NCI-H1694 (cell line): ENCODE results near the gene DACT1.

Source experiments
- DNase-seq: peaks from one replicate; lab custom pipeline; 2025; lab: John Stamatoyannopoulos, UW

The DACT1 gene

DNA sequence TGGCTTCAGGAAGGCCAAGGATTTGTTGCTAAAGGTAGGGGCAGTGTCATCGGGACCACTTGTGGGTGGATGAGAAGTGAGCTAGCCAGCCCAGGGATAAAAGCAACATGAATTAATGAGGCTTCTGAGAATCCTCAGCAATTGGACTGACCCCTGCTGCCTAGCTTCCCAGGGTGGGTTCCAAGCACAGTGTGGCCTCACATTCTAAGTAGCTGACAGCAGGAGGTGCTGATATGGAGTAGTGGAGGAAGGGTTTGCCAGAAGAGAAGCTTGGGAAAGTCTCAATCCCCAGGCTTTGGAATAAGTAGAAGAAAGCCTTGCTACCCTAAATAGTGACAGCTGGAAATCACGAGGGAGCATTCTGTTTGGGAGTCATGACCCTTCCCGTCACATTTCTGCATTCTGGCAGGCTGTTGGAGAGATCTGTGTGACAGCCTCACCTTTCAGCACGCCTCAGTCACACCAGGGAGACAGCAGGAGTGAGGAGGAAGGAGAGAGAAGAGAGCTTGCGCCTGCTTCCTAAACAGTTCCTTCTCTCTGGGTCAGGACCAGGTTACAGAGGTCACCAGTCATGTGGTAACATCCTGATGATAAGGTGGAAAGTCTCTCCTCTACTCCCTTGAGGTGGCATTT is 31.2 kb downstream of the DACT1 start:
- DNase-seq: no peak

DNA sequence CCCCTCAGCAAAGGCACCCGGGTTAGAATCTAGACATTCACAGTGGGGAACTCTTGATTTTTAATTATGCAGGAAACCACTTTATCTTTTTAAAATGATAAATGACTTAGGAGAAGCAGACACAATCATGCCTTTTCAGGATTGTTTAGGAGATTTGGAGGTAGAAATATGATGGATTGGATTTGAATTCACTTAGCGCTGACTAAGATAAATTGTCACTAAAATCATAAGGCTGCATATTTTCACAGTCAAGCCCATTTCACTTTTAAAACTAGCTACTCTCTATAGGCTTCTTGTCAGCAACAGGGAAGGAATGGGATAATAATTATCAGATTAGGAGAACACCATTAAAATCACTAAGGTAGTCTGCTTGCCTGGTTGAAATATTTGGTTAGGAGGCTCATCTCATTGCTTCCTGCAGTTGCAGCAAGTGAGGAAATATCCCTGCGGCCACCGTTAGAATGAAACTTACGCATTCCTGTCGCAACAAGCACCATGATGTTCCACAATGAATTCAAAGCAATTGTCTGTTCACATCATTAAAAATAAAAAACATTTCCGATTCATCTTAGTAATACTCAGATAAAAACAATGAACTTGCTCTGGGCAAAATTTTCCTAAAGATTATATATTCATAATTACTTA is 31.9 kb downstream of the DACT1 start:
- DNase-seq: no peak

DNA sequence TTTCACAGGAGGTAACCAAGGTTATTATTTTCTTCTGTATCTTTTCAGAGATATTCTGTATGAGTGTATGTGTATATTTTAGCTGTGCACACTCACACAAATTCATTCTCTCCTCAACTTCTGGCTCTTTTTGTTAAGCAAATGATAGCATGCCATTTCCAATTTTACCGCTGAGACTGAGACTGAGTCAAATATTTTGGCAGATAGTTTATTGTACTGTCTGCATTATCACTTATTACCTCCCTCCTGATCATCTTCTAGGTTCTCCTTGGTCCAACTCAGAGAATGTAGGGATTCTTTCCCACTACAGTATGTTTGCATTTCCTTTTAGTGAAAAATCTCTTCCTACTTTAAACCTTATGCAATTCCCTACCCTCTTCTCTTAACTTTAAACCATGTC is 33.3 kb downstream of the DACT1 start:
- DNase-seq: no peak

DNA sequence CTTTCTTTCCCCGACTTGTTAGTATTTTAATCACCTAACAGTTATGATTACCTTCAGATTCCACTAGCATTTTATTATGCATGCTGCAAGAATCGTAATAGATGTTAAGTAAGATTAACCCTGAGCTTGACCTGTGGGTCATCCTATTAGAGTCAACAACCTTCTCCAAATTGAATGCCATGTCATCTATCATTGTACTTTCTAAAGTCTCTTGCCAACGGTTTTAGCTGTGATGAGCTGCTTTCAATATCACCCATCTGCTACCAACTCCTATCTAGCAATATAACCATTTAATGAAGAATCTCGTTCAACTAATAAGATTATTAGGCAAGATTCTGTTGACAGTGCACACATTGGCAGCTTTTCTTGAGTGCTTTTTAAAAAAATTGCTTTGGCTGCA is 33.7 kb downstream of the DACT1 start:
- DNase-seq: no peak

DNA sequence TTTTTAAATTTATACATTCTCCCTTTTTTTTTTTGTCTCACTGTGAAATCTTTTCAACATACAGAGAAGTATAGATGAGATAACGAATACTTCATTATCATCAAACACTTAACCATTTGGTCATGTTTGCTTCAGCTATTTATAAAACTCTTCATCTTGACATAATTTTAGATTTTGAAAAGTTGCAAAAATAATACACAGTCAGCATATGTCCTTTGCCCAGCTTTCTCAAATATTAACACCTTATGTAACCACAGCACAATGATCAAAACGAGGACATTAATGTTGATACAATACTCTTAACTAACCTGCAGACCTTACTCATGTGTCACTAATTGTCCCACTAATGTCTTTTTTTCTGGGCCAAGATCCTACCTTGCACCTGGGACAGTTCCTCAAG is 36.0 kb downstream of the DACT1 start:
- DNase-seq: no peak

DNA sequence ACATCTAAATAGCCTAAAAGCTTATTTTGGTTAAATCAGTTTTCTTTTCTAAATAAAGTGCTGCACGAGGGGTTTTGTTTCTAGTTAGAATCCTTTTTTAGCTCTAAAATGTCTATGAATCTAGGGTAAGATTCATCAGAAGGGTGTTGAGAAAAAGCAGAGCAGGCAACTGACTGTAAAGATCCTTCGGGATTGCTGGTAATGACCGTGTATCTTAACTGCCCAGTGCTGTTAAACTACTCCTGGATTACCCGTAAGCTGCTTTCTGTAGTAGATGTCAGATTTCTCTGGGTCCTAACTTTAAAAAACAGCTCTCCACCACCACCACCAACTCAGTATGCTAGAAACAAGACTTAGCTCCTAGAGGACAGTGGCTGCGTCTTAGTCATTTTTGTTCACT is 39.2 kb downstream of the DACT1 start:
- no peak for DNase-seq

DNA sequence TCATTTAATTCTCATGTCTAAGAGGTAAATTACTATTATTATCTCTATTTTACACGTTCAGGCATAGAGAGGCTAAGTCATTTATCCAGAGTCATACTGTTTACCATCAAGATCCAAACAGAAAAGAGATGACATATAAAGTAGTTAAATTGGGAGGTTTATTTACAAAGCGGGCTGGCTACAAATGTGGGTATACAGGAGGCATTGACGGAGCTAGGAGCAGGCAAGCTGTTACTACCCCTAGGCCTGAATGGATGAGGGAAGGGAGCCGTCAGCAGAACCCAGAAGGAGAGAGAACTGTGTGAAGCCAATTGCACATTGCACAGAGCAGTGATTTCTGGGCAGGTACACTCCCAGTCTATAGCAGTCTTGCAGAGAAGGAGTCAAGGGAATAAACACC is 39.8 kb downstream of the DACT1 start:
- no peak for DNase-seq

DNA sequence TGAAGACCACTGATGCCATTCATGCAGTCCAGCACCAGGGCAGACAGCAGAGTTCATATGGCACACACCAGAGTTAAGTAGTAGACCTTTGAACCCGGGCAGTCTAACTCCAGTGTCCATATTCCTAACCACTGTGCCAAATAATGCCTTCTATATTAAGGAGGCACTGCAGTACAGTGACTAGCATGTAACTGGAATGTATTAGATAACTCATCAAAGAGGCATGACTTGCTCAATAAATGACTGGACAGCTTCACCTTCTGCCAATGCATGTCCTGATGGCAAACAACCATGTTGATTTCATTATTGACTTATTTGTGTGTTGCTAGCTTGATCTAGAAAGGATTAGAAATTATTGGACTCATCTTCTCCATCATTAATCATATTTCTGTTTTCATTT is 40.2 kb downstream of the DACT1 start:
- no peak for DNase-seq

DNA sequence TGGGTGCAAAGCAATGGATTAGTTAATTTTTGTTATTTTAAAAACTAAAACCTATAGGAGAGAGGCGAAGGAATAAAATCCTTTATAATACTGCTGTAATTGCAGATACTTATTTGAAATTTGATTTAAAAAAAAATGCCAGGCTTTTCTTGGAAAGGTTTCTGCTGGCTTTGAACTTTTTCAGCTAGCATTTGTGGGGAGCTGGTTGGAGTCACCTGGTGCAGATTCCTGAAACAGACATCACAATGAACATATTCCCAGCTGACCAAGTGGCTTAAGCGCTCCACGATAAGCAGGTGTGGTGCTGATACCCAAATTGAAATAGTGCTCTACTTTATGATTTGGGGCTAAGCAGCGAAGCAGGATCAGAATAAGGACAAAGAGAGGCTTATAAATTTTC is 42.9 kb downstream of the DACT1 start:
- no peak for DNase-seq

DNA sequence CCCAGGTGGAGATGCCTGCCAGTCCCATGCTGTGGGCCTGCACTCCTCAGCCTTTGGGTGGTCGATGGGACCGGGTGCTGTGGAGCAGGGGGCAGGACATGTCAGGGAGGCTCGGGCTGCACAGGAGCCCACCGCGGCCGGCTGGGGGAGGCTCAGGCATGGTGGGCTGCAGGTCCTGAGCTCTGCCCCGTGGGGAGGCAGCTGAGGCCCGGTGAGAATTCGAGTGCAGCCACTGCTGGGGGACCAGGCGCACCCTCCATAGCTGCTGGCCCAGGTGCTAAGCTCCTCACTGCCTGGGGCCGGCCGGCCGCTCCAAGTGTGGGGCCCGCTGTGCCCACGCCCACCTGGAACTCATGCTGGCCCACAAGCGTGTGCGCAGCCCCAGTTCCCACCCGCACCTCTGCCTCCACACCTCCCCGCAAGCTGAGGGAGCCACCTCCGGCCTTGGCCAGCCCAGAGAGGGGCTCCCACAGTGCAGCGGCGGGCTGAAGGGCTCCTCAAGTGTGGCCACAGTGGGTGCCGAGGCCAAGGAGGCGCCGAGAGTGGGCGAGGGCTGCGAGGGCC is 49.6 kb downstream of the DACT1 start:
- no peak for DNase-seq

DNA sequence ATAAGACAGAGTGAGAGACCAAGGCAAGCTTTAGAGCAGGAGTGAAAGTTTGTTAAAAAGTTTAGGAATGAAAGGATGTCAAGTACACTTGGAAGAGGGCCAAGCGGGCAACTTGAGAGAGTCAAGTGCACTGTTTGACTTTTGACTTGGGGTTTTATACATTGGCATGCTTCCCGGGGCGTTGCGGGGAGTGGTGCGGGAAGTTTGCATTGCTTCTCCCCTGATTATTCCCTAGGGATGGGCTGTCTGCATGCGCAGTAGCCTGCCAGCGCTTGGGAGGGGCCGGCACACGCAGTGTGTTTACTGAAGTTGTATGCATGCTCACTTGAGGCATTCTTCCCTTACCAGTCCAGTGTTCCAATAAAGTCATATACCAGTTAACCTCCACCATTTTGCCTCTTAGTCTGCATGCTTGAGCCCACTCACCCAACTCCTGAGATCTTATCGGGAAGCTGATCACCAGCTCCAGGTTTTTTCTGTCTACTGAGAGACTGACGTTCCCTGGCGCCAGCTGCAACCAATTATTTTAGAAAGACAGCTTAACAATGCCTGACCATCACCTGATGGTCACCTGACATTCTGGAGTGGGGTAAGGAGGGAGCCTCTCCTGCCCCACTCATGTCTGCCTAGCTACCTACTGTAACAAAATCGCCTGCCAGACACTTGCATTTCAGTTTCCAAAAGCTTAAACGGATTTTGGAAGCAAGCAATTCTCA is 53.2 kb downstream of the DACT1 start:
- no peak for DNase-seq

DNA sequence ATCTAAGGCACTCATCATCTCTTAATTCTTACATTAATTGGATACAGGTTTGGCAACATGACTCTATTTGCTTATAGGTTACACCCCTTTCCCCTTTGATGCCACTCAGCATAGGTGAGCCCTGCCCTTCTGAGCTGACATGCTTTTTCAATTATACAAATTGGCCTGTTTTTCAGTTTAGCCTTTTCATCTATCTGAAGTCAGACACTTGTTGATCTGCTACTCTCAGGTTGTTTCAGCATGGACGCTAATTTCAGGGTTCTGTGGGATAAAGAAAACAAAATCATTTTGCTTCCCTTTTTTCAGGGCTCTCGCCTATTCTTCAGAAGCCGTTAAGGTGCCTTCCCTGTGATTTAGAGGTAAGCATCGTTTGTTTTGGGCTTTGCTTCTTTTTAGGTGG is 55.3 kb downstream of the DACT1 start:
- DNase-seq: no peak

DNA sequence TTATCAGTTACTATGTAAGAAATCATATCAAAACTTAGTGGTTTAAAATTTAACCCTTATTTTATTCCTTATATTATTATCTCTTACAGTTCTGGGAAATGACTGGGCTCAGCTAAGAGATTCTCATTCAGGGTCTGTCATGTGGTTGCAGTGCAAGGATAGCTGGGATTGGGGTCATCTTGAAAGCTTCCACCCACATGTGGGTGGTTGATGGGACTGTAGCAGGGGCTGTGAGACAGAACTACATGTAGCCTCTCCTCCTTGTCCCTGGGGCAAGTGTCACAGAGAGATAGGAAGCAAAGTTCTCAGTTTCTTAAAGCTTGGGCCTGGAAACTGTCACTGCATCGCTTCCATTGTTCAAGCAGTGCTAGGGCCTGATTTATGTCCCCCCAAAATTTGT is 57.8 kb downstream of the DACT1 start:
- no peak for DNase-seq

DNA sequence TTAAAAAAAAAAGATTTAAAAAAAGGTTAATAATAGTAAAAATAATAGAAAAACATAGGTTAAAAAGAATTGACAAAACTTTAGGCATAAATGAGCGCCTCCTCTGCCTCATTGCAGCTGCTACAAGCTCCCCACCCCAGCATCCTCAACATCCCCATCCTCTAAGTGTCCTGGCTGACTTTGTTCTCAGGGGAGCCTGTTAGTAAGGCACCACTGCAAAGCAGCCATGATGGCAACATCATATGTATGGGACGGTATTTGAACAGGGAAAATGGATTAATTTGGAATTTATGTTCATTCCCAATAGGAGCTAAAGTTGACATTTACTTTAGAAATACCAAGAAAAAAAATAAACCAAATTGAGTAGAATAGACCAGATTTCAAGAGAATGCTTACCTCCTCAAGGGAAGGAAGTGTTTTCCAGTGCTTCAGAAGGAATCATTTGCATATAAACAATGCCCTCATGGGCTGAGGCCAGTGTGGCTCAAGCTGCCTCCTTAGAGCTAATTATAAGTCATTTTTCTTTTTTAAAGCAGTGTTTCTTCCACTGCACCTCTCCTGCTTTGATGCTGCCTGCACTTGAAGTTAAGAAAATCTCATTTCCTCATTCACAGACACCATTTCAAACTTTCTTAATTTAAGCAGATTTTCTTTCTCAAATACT is 59.6 kb downstream of the DACT1 start:
- no peak for DNase-seq
